Mucosa of descending colon (tissue), 3 donors: ENCODE results near the gene KRABD2.
"Not testable (repeated sequence)": the region's sequence is repeated elsewhere in the genome, so short reads cannot be mapped to it uniquely, and the experiment has no call there.

Experiments
- ATAC-seq: fragments of 200-7000 bp; cut with Tn5 transposase; one replicate; pipeline ENCODE4 v1.9.1; 2020; ENCODE audit warnings: mild to moderate bottlenecking, moderate library complexity
- DNase-seq, 3 donors: peaks; one replicate each; pipeline ENCODE4 v3.0.0-alpha.2; 2020
- H3K36me3 ChIP-seq: fragments of 200-600 bp; one replicate; pipeline ENCODE4 v1.8.0; 2021; ENCODE audit warnings: low read depth, mild to moderate bottlenecking
- H3K4me1 ChIP-seq: fragments of 200-600 bp; one replicate; pipeline ENCODE4 v1.8.0; 2021; ENCODE audit warnings: low read depth, mild to moderate bottlenecking
- H3K4me3 ChIP-seq: fragments of 200-600 bp; one replicate; pipeline ENCODE4 v1.8.0; 2021; ENCODE audit warnings: mild to moderate bottlenecking
- H3K9me3 ChIP-seq: fragments of 200-600 bp; one replicate; pipeline ENCODE4 v1.8.0; 2021; ENCODE audit warnings: mild to moderate bottlenecking
- intact Hi-C, 2 donors: fragments of 100-400 bp; cut with DNase I in 1 of 2; cut with micrococcal nuclease in 1 of 2; formaldehyde crosslinking; loops; one replicate each; pipeline versions ENCODE4 v1.11.0 to v1.11.1; 2022; cut with DNase I, micrococcal nuclease
- TF ChIP-seq, protein P1 (sequence below): fragments of 200-600 bp; IDR thresholded peaks from one replicate; pipeline ENCODE4 v1.8.0; 2022; ENCODE audit warnings: antibody characterized with exemption, mild to moderate bottlenecking
- donor health status: DM: no; HTN: no; CAD: no; lungs with moderate emphysema.
- donor health status: DM: no; HTN: no; CAD: no.
- donor health status: DM: no; HTN: yes; CAD: no.

The KRABD2 gene

DNA sequence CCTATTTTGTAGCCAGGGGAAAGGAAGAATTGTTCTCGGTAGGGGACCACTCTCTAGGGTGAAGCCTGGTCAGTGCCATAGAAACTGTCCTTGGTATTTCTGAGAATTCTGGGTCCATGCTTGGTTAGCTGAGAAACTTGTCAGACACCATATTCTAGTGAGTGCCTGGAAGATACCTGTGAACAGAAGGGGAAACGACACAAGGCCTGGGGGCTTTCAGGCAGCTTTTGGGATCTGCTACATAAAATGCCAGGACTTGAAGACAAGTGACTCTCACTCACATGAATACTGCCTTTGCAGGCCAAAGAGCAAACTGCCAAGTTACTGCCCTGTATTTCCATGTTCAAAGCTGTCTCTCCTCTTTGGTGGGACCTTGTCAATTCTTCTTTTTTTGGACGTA lies 18.6 kb downstream of the KRABD2 start:
- TF ChIP-seq, protein P1, sequence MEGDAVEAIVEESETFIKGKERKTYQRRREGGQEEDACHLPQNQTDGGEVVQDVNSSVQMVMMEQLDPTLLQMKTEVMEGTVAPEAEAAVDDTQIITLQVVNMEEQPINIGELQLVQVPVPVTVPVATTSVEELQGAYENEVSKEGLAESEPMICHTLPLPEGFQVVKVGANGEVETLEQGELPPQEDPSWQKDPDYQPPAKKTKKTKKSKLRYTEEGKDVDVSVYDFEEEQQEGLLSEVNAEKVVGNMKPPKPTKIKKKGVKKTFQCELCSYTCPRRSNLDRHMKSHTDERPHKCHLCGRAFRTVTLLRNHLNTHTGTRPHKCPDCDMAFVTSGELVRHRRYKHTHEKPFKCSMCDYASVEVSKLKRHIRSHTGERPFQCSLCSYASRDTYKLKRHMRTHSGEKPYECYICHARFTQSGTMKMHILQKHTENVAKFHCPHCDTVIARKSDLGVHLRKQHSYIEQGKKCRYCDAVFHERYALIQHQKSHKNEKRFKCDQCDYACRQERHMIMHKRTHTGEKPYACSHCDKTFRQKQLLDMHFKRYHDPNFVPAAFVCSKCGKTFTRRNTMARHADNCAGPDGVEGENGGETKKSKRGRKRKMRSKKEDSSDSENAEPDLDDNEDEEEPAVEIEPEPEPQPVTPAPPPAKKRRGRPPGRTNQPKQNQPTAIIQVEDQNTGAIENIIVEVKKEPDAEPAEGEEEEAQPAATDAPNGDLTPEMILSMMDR, result no peak
- no peaks in the 10 kb centered on the region for H3K4me1 ChIP-seq
- no peaks in the 10 kb centered on the region for H3K9me3 ChIP-seq
- no peaks in the 10 kb centered on the region for H3K36me3 ChIP-seq
- no peak for ATAC-seq
- no peak overlapping the region for H3K4me3 ChIP-seq
- DNase-seq, result no peak
- intact Hi-C loops, result no loop called here

DNA sequence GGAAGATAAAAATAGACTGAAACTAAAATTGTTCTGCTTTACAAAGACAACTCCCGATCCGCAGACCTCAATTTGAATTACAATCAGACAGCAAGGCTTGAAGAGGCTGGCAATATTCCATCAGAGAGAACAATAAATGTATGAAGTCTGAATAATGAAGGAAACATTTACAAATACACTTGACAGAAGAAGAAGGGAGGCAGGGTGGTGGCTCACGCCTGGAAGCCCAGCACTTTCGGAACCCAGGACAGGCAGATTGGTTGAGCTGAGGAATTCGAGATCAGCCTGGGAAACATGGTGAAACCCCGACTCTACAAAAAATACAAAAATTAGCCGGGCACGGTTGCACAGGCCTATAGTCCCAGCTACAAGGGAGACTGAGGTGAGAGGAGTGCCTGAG lies 22.3 kb downstream of the KRABD2 start:
- Histone ChIP-seq H3K4me1 (no peaks in the 10 kb centered on the region), H3K36me3 (no peaks in the 10 kb centered on the region), H3K9me3 (no peaks in the 10 kb centered on the region), H3K4me3 (no peak overlapping the region)
- intact Hi-C loops, result no loop called here
- no peak for DNase-seq
- TF ChIP-seq, protein P1, result no peak
- no peak for ATAC-seq

DNA sequence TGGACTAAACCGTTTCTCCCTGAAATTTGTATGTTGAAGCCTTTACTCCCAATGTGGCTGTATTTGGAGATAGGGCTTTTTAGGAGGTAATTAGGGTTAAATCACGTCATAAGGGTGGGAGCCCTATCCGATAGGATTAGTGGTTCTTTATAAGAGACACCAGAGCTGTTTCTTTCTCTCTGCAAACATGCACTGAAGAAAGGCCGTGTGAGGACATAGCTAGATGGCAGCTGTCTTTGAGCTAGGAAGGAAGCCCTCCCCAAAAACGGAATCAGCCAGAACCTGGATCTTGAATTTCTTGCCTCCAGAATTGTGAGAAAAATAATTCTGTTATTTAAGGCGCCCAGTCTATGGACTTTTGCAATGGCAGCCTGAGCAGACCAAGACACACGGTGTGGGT lies 22.8 kb downstream of the KRABD2 start:
- ATAC-seq (no peak), DNase-seq (no peak)
- TF ChIP-seq, protein P1, result no peak
- H3K4me3 ChIP-seq, result no peak overlapping the region
- H3K4me1 ChIP-seq, result no peaks in the 10 kb centered on the region
- H3K36me3 ChIP-seq, result no peaks in the 10 kb centered on the region
- intact Hi-C loops, result no loop called here
- no peaks in the 10 kb centered on the region for H3K9me3 ChIP-seq

DNA sequence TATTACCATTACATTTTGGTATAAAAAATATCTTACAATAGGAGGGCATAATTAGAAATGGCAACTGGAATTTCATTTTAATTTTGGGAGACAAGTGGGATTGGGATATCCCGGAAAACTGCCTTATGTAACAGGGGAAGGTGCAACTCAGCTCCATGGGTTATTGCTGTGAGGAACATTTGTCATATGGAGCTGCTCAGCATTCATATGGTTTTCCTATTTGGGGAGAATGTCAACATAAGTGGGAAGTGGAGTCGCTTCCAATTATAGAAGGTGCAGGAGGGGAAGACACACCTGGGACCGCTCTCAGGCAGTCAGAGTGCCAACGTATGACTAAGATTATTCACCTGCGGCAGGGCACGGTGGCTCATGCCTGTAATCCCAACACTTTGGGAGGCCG lies 26.2 kb downstream of the KRABD2 start:
- no peak for DNase-seq
- Histone ChIP-seq H3K4me3 (no peak overlapping the region), H3K9me3 (no peaks in the 10 kb centered on the region), H3K4me1 (no peaks in the 10 kb centered on the region), H3K36me3 (no peaks in the 10 kb centered on the region)
- ATAC-seq, result no peak
- TF ChIP-seq, protein P1, result no peak
- intact Hi-C loops, result no loop called here

DNA sequence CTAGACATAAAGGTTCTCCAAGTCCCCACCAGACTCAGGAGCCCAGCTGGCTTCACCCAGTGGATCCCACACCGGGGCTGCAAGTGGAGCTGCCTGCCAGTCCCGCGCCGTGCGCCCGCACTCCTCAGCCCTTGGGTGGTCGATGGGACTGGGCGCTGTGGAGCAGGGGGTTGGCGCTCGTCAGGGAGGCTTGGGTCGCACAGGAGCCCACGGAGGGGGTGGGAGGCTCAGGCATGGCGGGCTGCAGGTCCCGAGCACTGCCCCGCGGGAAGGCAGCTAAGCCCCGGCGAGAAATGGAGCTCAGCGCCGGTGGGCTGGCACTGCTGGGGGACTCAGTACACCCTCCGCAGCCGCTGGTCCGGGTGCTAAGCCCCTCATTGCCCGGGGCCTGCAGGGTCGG lies 29.5 kb downstream of the KRABD2 start:
- DNase-seq, ATAC-seq, H3K4me3 ChIP-seq, H3K4me1 ChIP-seq, H3K9me3 ChIP-seq, intact Hi-C loops, H3K36me3 ChIP-seq: not testable (repeated sequence)

DNA sequence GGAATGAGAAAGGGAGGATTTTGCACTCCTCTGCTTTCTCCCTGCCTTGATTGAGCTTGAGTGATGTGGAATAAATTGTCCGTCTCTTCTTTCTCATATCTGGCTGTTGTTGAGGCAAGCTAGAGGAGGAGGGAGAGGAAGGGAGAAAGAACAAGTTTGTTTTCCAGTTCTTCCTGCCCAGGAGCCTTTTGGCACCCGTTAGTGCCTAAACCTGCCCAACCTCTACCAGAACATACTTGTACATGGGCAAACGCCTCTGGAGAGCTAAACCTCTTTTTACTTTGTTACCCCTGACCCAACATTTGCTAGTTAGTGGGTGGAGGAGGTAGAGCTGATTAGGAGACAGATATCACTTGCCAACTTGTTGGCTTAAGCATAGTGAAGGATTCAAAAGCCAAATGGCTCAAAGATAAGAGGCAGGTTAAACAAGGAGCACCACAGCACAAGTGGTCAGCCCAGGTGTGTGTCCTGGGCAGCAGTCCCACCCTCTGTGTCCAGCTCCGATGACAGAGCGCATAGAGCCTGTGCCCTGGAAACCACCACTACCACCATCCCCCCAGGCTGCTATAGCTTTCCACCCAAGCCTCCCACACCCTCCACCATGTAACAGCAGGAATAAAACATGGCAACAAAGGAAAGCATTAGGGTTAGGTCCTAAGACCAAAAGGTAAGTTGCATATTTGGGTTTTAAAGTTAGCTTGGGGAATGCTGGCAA lies 30.4 kb downstream of the KRABD2 start:
- H3K4me3 ChIP-seq, result no peak overlapping the region
- no peaks in the 10 kb centered on the region for H3K4me1 ChIP-seq
- TF ChIP-seq, protein P1, result no peak
- no peaks in the 10 kb centered on the region for H3K36me3 ChIP-seq
- intact Hi-C loops, result no loop called here
- no peak for DNase-seq
- H3K9me3 ChIP-seq, result no peaks in the 10 kb centered on the region
- no peak for ATAC-seq
